Gastrocnemius medialis (tissue), 4 donors: ENCODE measurements around the gene NIFK. TPM values are rescaled to one million over a fixed set of nuclear protein-coding genes. Genes with fewer than 3 reads are reported as not detected.
"Not testable (repeated sequence)": the region's sequence is repeated elsewhere in the genome, so short reads cannot be mapped to it uniquely, and the experiment has no call there.

Source experiments
- ATAC-seq, 2 donors: fragments of 150-250 bp; one replicate each; pipeline ENCODE4 v1.9.1; 2016
- DNase-seq, 2 donors: peaks; one replicate each; pipeline ENCODE4 v3.0.0-alpha.2; 2019
- H3K27ac ChIP-seq, 4 donors: fragments of 200-600 bp; sonication (generic); 1 replicate in 1 of 4; 2 replicates in 3 of 4; pipeline ENCODE4 v1.5.1; 2016 to 2018; ENCODE audit warnings: mild to moderate bottlenecking in 2 of 4, moderate library complexity in 1 of 4
- H3K27me3 ChIP-seq, 3 donors: fragments of 200-600 bp; sonication (generic) in 2 of 3; 1 replicate in 1 of 3; 2 replicates in 2 of 3; pipeline versions ENCODE4 v1.5.1 to v1.6.0; 2016 to 2019; ENCODE audit warnings: mild to moderate bottlenecking in 1 of 3, moderate library complexity in 1 of 3
- H3K36me3 ChIP-seq, 2 donors: fragments of 200-600 bp; sonication (generic) in 1 of 2; one replicate each; pipeline ENCODE4 v1.5.1; 2017 to 2018
- H3K4me1 ChIP-seq, 2 donors: fragments of 200-600 bp; sonication (generic) in 1 of 2; one replicate each; pipeline ENCODE4 v1.5.1; 2016 to 2017; ENCODE audit warnings: mild to moderate bottlenecking in 2 of 2
- H3K4me3 ChIP-seq, 4 donors: fragments of 200-600 bp; sonication (generic) in 3 of 4; 1 replicate in 1 of 4; 2 replicates in 3 of 4; pipeline ENCODE4 v1.5.1; 2016 to 2019; ENCODE audit warnings: mild to moderate bottlenecking in 2 of 4
- H3K9me3 ChIP-seq, 3 donors: fragments of 200-600 bp; sonication (generic) in 2 of 3; 1 replicate in 1 of 3; 2 replicates in 2 of 3; pipeline ENCODE4 v1.5.1; 2016 to 2019
- CTCF ChIP-seq, 5 experiments: fragments of 450-650 bp in 3 of 5; fragments of 200-600 bp in 2 of 5; sonication (generic) in 2 of 5; IDR thresholded peaks in 4 of 5; conservative IDR thresholded peaks in 1 of 5; 1 replicate in 4 of 5; 2 replicates in 1 of 5; pipeline ENCODE4 v1.5.1; 2016 to 2019; ENCODE audit warnings: antibody characterized with exemption in 5 of 5, mild to moderate bottlenecking in 3 of 5, moderate library complexity in 3 of 5
- POLR2A ChIP-seq, 2 donors: fragments of 450-650 bp; IDR thresholded peaks; one replicate each; pipeline ENCODE4 v1.6.1; 2017; ENCODE audit warnings: antibody characterized with exemption in 2 of 2, mild to moderate bottlenecking in 2 of 2, moderate library complexity in 2 of 2
- in situ Hi-C, 4 donors: fragments of 200-750 bp; cut with MboI; loops; one replicate each; pipeline versions ENCODE4 v1.15.0 to v1.8.0; 2017; ENCODE audit warnings: low sequenced_read_pairs in 4 of 4
- intact Hi-C: fragments of 100-400 bp; cut with DNase I; formaldehyde crosslinking; loops from one replicate; pipeline ENCODE4 v1.15.1; 2023; ENCODE audit warnings: low total_unique reads
- total RNA-seq, 4 donors: library from RNA; depleted of rRNA; stranded (reverse); fragments of >200 nt; gene quantifications; one replicate each; pipeline versions ENCODE4 v1.1.0 to v1.2.3, GENCODE V29; 2016

The NIFK gene
- total RNA-seq, 4 donors from 2014 or later, result 31.1 to 42.3 (median 37.3) TPM

GRCh38 chr2:121736140-121736461 is 574 bp downstream of the NIFK start:
- TF ChIP-seq POLR2A (IDR thresholded peaks at IDR 0.05), result no peak
- no peak for TF ChIP-seq CTCF (IDR thresholded peaks at IDR 0.05 in 4 of 5, conservative IDR thresholded peaks at IDR 0.05 in 1 of 5)
- ATAC-seq (no peak), DNase-seq (no peak)
- peaks cover 0 to 38% of the 10 kb centered on the region in 2 donors for H3K36me3 ChIP-seq
- H3K4me3 ChIP-seq, result peak overlapping the region; percentile 88 to 99 (median 93)
- H3K27me3 ChIP-seq, result no peaks in the 10 kb centered on the region
- intact Hi-C loops (loop anchor here (1.0 to 5.0 kb wide), 3 partner anchors 19 to 204 kb away; partner anchors contain the start of genes RNU4ATAC and TSN), in situ Hi-C loops (loop anchor here in 1 of 4 donors (10.0 kb wide), 1 partner anchor 91 kb away; the partner anchor contains the start of gene CLASP1)
- no peaks in the 10 kb centered on the region for H3K9me3 ChIP-seq
- peak overlapping the region; percentile 85 to 95 (median 94) for H3K27ac ChIP-seq
- H3K4me1 ChIP-seq, result peaks cover 9 to 17% of the 10 kb centered on the region in 2 donors

- ATAC-seq (no peak), DNase-seq (no peak)
- peaks cover 0 to 43% of the 10 kb centered on the region in 2 donors for H3K36me3 ChIP-seq
- H3K4me1 ChIP-seq, result peaks cover 9 to 17% of the 10 kb centered on the region in 2 donors
- H3K27me3 ChIP-seq, result no peaks in the 10 kb centered on the region
- intact Hi-C loops (loop anchor here (1.0 to 5.0 kb wide), 3 partner anchors 20 to 203 kb away; partner anchors contain the start of genes RNU4ATAC and TSN), in situ Hi-C loops (loop anchor here in 1 of 4 donors (10.0 kb wide), 1 partner anchor 91 kb away; the partner anchor contains the start of gene CLASP1)
- TF ChIP-seq POLR2A (IDR thresholded peaks at IDR 0.05), result no peak
- TF ChIP-seq CTCF (IDR thresholded peaks at IDR 0.05 in 4 of 5, conservative IDR thresholded peaks at IDR 0.05 in 1 of 5), result no peak
- peak overlapping the region; percentile 85 to 95 (median 94) for H3K27ac ChIP-seq
- H3K4me3 ChIP-seq, result peak overlapping the region; percentile 88 to 99 (median 93)
- H3K9me3 ChIP-seq, result no peaks in the 10 kb centered on the region
Observed at GRCh38 chr2:121735518-121736074, 1.1 kb downstream of the NIFK start.

GRCh38 chr2:121734544-121734943 is 2.1 kb downstream of the NIFK start:
- H3K9me3 ChIP-seq, DNase-seq, intact Hi-C loops, H3K4me3 ChIP-seq, ATAC-seq, H3K27ac ChIP-seq, H3K27me3 ChIP-seq: not testable (repeated sequence)
- H3K36me3 ChIP-seq, result peaks cover 0 to 53% of the 10 kb centered on the region in 2 donors
- in situ Hi-C loops, result loop anchor here in 1 of 4 donors (10.0 kb wide), 1 partner anchor 90 kb away; the partner anchor contains the start of gene CLASP1
- peaks cover 9 to 17% of the 10 kb centered on the region in 2 donors for H3K4me1 ChIP-seq

GRCh38 chr2:121731366-121731765 is 5.3 kb downstream of the NIFK start:
- in situ Hi-C loops (loop anchor here in 1 of 4 donors (10.0 kb wide), 1 partner anchor 87 kb away; the partner anchor contains the start of gene CLASP1), intact Hi-C loops (no loop called here)
- Histone ChIP-seq H3K4me3 (no peak overlapping the region), H3K36me3 (peaks cover 5 to 84% of the 10 kb centered on the region in 2 donors), H3K27ac (no peak overlapping the region), H3K27me3 (no peaks in the 10 kb centered on the region), H3K4me1 (peaks cover 9 to 12% of the 10 kb centered on the region in 2 donors), H3K9me3 (no peaks in the 10 kb centered on the region)
- no peak for TF ChIP-seq CTCF (IDR thresholded peaks at IDR 0.05 in 4 of 5, conservative IDR thresholded peaks at IDR 0.05 in 1 of 5)
- no peak for TF ChIP-seq POLR2A (IDR thresholded peaks at IDR 0.05)
- DNase-seq (no peak), ATAC-seq (no peak)

GRCh38 chr2:121727950-121728349 is 8.7 kb downstream of the NIFK start:
- DNase-seq (no peak), ATAC-seq (no peak)
- peaks cover under 1 to 3% of the 10 kb centered on the region in 2 donors for H3K4me1 ChIP-seq
- H3K4me3 ChIP-seq, result no peak overlapping the region
- in situ Hi-C loops, result loop anchor here in 2 of 4 donors (10.0 kb wide), 2 partner anchors 193 to 203 kb away; partner anchors contain the start of gene RNU4ATAC (in 1 of the 2)
- H3K36me3 ChIP-seq, result peaks cover 5 to 62% of the 10 kb centered on the region in 2 donors
- H3K9me3 ChIP-seq, result no peaks in the 10 kb centered on the region
- intact Hi-C loops, result loop anchor here (10.0 kb wide), 1 partner anchor 793 kb away; no protein-coding TSS in a partner anchor
- H3K27ac ChIP-seq, result no peak overlapping the region
- no peaks in the 10 kb centered on the region for H3K27me3 ChIP-seq
- TF ChIP-seq CTCF (IDR thresholded peaks at IDR 0.05 in 4 of 5, conservative IDR thresholded peaks at IDR 0.05 in 1 of 5) (no peak), POLR2A (IDR thresholded peaks at IDR 0.05) (no peak)
